HG02970 (cell line): Measurements from ENCODE around the gene CCDC24.

ENCODE experiments used
- ATAC-seq: cut with Tn5 transposase; IDR thresholded peaks from one replicate; pipeline ENCODE4 v1.9.1; 2021; ENCODE audit warnings: mild to moderate bottlenecking, moderate library complexity, moderate number of reproducible peaks; ENCODE audit not compliant: unreplicated experiment, low FRiP score

The CCDC24 gene

DNA sequence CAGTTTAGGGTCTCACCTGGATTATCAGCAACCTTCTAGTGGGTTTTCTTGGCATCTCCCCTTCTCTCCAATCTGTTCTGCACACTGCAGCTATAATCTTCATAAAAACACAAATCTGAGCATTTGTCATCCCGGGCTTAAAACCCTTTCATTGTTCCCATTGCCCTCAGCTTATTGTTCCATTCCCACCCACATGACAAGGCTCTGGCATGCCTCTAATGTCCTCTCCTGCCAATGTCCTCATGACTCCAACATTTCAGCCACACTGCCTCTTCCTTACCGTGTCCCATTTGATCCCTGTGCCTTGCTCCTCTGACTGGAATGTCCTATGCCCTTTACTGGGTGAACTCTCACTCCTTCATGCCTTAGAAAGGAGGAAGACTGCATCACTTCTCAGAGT lies 29.1 kb upstream of the CCDC24 start:
- ATAC-seq: no peak

GRCh38 chr1:43963006-43963405 lies 28.4 kb upstream of the CCDC24 start:
- ATAC-seq: no peak

DNA sequence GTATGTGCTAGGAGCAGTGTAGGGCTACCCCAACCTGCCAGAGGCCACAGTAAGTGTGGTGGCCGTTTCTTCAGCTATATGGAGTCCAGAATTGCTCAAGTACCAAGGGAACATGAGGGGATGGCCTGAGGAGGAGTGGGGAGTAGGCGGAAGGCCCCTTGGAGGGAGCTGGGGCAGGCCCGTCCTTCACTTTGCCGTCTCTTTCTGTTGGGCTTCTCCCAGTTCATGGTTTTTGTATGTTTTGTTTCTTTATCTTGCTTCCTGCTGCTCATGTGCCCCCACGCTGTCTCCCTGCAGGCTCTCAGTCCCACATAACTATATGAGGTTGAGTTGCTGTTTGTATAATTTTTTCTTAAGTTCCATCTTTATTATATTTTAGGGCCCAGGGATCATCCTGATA lies 27.5 kb upstream of the CCDC24 start:
- ATAC-seq: no peak

- no peak for ATAC-seq
Observed at GRCh38 chr1:43965316-43965715, 26.1 kb upstream of the CCDC24 start.

- no peak for ATAC-seq
Observed at GRCh38 chr1:43968348-43968948, 23.0 kb upstream of the CCDC24 start.

DNA sequence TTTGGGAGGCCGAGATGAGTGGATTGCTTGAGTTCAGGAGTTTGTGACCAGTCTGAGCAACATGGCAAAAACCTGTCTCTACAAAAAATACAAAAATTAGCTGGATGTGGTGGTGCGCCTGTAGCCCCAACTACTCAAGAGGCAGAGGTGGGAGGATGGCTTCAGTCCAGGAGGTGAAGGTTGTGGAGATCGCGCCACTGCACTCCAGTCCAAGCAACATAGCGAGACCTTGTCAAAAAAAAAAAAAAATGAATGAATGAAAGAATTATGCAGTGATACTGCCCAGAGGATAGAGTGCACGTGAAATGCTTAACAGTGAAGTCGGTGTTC lies 22.0 kb upstream of the CCDC24 start:
- ATAC-seq: no peak

- peak; percentile 79 for ATAC-seq
Observed at GRCh38 chr1:43969746-43970466, 21.5 kb upstream of the CCDC24 start, which contains the start of gene DPH2. DPH2 (plus strand) TSS chr1:43970010; CDS start chr1:43970176, 166 bp downstream.

- ATAC-seq: no peak
Observed at GRCh38 chr1:43970502-43970901, 20.9 kb upstream of the CCDC24 start.

- ATAC-seq: no peak
Observed at GRCh38 chr1:43970911-43971310, 20.5 kb upstream of the CCDC24 start.

GRCh38 chr1:43971336-43971980 lies 19.9 kb upstream of the CCDC24 start:
- no peak for ATAC-seq

- no peak for ATAC-seq
Observed at GRCh38 chr1:43973981-43974442, 17.4 kb upstream of the CCDC24 start.

GRCh38 chr1:43974443-43975248 lies 16.8 kb upstream of the CCDC24 start, which contains the start of gene ATP6V0B:
ATP6V0B (plus strand) TSS chr1:43974960; CDS start chr1:43975041, 81 bp downstream.
- ATAC-seq: peak; percentile 76

DNA sequence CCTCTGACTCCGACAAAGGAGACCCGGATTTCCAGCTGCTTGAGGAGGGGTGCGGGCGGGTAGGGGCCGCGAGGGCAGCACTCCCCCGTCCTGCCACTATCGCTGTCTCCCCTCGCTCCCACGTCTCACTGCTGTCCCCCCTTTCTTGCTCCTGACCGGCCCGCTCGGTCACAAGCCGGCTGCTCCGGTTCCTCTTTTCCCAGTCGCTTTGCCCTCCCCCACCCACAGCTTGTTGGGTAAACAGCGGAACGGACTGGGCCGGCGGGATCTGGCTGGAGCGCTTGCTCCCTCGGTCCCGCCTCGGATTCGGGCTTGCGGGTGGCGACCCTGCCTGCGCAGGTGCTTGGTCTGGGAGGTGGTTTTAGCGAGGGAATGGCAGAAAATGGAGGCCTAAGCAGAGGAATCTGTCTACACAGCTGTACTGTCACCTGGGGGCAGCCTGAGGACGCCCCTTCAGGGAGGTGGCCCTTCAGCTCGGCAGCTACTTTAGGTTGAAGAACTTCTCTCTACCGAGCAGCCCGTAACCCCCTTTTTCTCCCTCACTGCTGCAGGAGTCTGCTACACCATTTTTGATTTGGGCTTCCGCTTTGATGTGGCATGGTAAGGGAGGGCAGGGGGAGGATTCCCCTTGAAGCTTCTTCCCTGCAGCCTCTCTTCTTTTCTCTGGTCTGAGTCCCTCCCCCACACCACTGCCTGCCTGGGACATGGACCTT lies 16.0 kb upstream of the CCDC24 start:
- ATAC-seq: no peak

GRCh38 chr1:43976045-43976444 lies 15.4 kb upstream of the CCDC24 start:
- no peak for ATAC-seq

GRCh38 chr1:43976890-43977289 lies 14.5 kb upstream of the CCDC24 start:
- ATAC-seq: no peak

GRCh38 chr1:43977376-43978263 lies 13.8 kb upstream of the CCDC24 start:
- no peak for ATAC-seq

GRCh38 chr1:43978264-43978550 lies 13.2 kb upstream of the CCDC24 start:
- no peak for ATAC-seq

DNA sequence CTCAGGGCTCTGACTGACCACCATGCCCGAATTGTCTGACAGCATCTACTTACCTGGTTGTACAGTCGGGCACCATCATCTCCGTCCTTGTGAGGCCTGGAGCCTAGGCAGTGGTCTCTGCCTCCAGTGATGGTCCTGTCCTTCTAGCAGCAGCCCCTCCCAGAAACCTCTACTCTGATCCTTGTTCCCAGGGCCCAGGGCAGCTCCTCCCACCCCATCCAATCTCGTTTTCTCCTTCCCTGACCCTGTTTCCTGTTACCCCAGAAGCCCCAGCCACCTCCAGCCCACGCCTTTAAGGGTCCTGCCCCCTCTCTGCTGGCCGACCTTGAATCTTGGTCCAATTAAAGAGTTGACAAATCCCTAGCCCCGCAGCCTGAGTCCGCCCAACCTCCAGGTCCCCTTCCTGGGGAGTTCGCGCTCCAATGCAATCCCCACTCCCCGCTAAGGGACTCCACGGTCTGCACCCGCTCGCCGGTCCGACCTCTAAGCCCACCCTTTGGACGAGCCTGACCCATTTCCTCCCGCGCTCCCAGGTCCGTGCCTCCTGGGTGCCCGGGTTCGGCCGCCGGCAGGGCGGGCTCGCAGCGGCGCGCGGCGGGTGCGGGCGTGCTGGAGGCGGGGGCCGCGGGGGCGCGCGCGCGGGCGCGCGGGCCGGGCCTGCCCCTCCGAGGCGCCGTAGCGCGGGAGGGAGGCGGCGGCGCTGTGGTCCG lies 12.7 kb upstream of the CCDC24 start, which contains the start of gene B4GALT2:
Gene B4GALT2, plus strand, starts transcription at position 660 of the 710 bp plus-strand sequence. CDS start 1,951 bp downstream, outside the sequence.
- no peak for ATAC-seq

DNA sequence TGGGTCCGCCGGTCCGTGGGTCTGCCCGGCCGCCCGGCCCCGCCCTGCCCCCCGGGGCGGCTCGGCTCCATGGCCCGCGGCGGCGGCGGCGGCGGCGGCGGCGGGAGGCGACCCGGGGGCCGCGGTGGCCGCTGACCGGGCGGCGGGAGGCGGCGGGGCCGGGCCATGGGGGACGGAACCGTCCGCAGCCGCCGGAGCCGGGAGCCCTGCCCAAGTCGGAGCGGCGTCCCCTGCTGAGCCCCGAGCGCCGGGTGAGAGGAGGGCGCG lies 12.2 kb upstream of the CCDC24 start:
- ATAC-seq: no peak
